Loucy (cell line): ENCODE data around the gene CCDC186.

Experiments used
- H2AFZ ChIP-seq: fragments of 200-600 bp; sonication (generic); 2 replicates; pipeline ENCODE4 v1.6.0; 2016; ENCODE audit warnings: antibody characterized with exemption, mild to moderate bottlenecking, low read length, moderate library complexity
- H3F3A ChIP-seq: fragments of 200-600 bp; 2 replicates; pipeline ENCODE4 v1.6.0; 2016; ENCODE audit warnings: antibody characterized with exemption, low read depth, mild to moderate bottlenecking
- H3K27me3 ChIP-seq: fragments of 200-600 bp; sonication (generic); 2 replicates; pipeline ENCODE4 v1.6.1; 2014; ENCODE audit warnings: low read length, mild to moderate bottlenecking; ENCODE audit not compliant: insufficient read depth, poor library complexity, severe bottlenecking
- H3K36me3 ChIP-seq: fragments of 200-600 bp; sonication (generic); 2 replicates; pipeline ENCODE4 v1.6.1; 2016; ENCODE audit warnings: low read length; ENCODE audit not compliant: insufficient read depth
- H3K4me1 ChIP-seq: fragments of 200-600 bp; sonication (generic); 2 replicates; pipeline ENCODE4 v1.5.1; 2014; ENCODE audit warnings: low read length, mild to moderate bottlenecking; ENCODE audit not compliant: insufficient read depth, poor library complexity, severe bottlenecking
- H3K4me2 ChIP-seq: fragments of 200-600 bp; sonication (generic); 2 replicates; pipeline ENCODE4 v1.6.0; 2014; ENCODE audit warnings: antibody characterized with exemption, low read length, low read depth, mild to moderate bottlenecking; ENCODE audit not compliant: poor library complexity, severe bottlenecking
- H3K4me3 ChIP-seq: fragments of 200-600 bp; sonication (generic); 2 replicates; pipeline ENCODE4 v1.5.1; 2014; ENCODE audit warnings: low read length, mild to moderate bottlenecking, mixed read lengths; ENCODE audit not compliant: poor library complexity, severe bottlenecking
- H3K79me2 ChIP-seq: fragments of 200-600 bp; sonication (generic); 2 replicates; pipeline ENCODE4 v1.6.1; 2014; ENCODE audit warnings: low read length; ENCODE audit not compliant: insufficient read depth
- H3K9ac ChIP-seq: fragments of 200-600 bp; sonication (generic); 2 replicates; pipeline ENCODE4 v1.6.0; 2014; ENCODE audit warnings: mild to moderate bottlenecking, low read depth, low read length, moderate library complexity; ENCODE audit not compliant: poor library complexity, severe bottlenecking
- H3K9me2 ChIP-seq: fragments of 200-600 bp; sonication (generic); replicated peaks from 2 replicates; pipeline ENCODE4 v1.6.1; 2016; ENCODE audit warnings: low read depth, low read length, mixed read lengths
- H3K9me3 ChIP-seq: fragments of 200-600 bp; sonication (generic); 2 replicates; pipeline ENCODE4 v1.6.1; 2014; ENCODE audit warnings: mild to moderate bottlenecking, antibody characterized with exemption, low read length, low read depth; ENCODE audit not compliant: insufficient read depth
- H4K20me1 ChIP-seq: fragments of 200-600 bp; sonication (generic); 2 replicates; pipeline ENCODE4 v1.6.0; 2014; ENCODE audit warnings: antibody characterized with exemption, low read length, mild to moderate bottlenecking; ENCODE audit not compliant: insufficient read depth, poor library complexity, severe bottlenecking
- CTCF ChIP-seq: fragments of 200-600 bp; sonication (generic); conservative IDR thresholded peaks from 2 replicates; pipeline ENCODE4 v1.5.1; 2014; ENCODE audit warnings: mild to moderate bottlenecking, antibody characterized with exemption, low read length
- EZH2phosphoT487 ChIP-seq: fragments of 200-600 bp; IDR thresholded peaks from 2 replicates; pipeline ENCODE4 v1.6.1; 2018; ENCODE audit warnings: antibody characterized with exemption, mild to moderate bottlenecking, moderate library complexity, borderline replicate concordance

The CCDC186 gene

GRCh38 chr10:114096864-114097263, 77.1 kb downstream of the CCDC186 start:
- Histone ChIP-seq H4K20me1 (no peaks in the 10 kb centered on the region), H3K4me3 (peak overlapping the region; percentile 68), H3K4me2 (peak overlapping the region; percentile 95), H3F3A (peaks cover 8% of the 10 kb centered on the region), H3K36me3 (no peaks in the 10 kb centered on the region), H3K9ac (peak overlapping the region; percentile 87), H3K27me3 (no peaks in the 10 kb centered on the region), H3K4me1 (peaks cover 51% of the 10 kb centered on the region), H3K9me2 (no peaks in the 10 kb centered on the region), H3K9me3 (peaks cover 13% of the 10 kb centered on the region; the same call in 1 of the 2 replicates), H2AFZ (no peak overlapping the region), H3K79me2 (no peaks in the 10 kb centered on the region)
- TF ChIP-seq CTCF (no peak), EZH2phosphoT487 (no peak)

GRCh38 chr10:114095559-114096337, 78.3 kb downstream of the CCDC186 start:
- H3K9ac ChIP-seq: peak overlapping the region; percentile 87
- no peak overlapping the region; the same call in 1 of the 2 replicates for H2AFZ ChIP-seq
- no peak for TF ChIP-seq EZH2phosphoT487
- TF ChIP-seq CTCF: no peak
- H4K20me1 ChIP-seq: no peaks in the 10 kb centered on the region
- peak overlapping the region; percentile 95 for H3K4me2 ChIP-seq
- H3K36me3 ChIP-seq: no peaks in the 10 kb centered on the region
- H3K9me3 ChIP-seq: peaks cover 13% of the 10 kb centered on the region; the same call in 1 of the 2 replicates
- H3K79me2 ChIP-seq: no peaks in the 10 kb centered on the region
- H3K9me2 ChIP-seq: no peaks in the 10 kb centered on the region
- no peaks in the 10 kb centered on the region for H3K27me3 ChIP-seq
- peaks cover 8% of the 10 kb centered on the region for H3F3A ChIP-seq
- peak overlapping the region; percentile 68 for H3K4me3 ChIP-seq
- peaks cover 51% of the 10 kb centered on the region for H3K4me1 ChIP-seq

- Histone ChIP-seq H3K4me3 (peak overlapping the region; percentile 68), H3K9me3 (peaks cover 13% of the 10 kb centered on the region; the same call in 1 of the 2 replicates), H3K4me2 (peak overlapping the region; percentile 95), H3K79me2 (no peaks in the 10 kb centered on the region), H3K36me3 (no peaks in the 10 kb centered on the region), H3K9me2 (no peaks in the 10 kb centered on the region), H3K4me1 (peaks cover 51% of the 10 kb centered on the region), H4K20me1 (no peaks in the 10 kb centered on the region), H2AFZ (no peak overlapping the region), H3K9ac (peak overlapping the region; percentile 87), H3F3A (peaks cover 8% of the 10 kb centered on the region), H3K27me3 (no peaks in the 10 kb centered on the region)
- TF ChIP-seq EZH2phosphoT487: no peak
- TF ChIP-seq CTCF: no peak
Observed at GRCh38 chr10:114094795-114095194, 79.2 kb downstream of the CCDC186 start.
